NCI-H524 (cell line): Measurements from ENCODE around the gene PRPF19.

Source experiments
- DNase-seq, 2 experiments: peaks; one replicate each; lab custom pipeline; 2025; lab: John Stamatoyannopoulos, UW

The PRPF19 gene

GRCh38 chr11:60858731-60859464 lies 47.5 kb downstream of the PRPF19 start:
- no peak for DNase-seq

GRCh38 chr11:60858236-60858635 lies 48.1 kb downstream of the PRPF19 start:
- DNase-seq, result no peak

GRCh38 chr11:60857378-60858232 lies 48.8 kb downstream of the PRPF19 start:
- no peak for DNase-seq

GRCh38 chr11:60855726-60856633 lies 50.4 kb downstream of the PRPF19 start, which contains the start of gene PTGDR2:
PTGDR2 (minus strand) TSS chr11:60855950; CDS start chr11:60853722, 2,228 bp downstream.
- DNase-seq, result peak in 1 of 2 experiments; percentile 41

- DNase-seq, result peak in 1 of 2 experiments; percentile 19
These were observed 51.3 kb downstream of the PRPF19 start for GRCh38 chr11:60854847-60855725.

- DNase-seq, result no peak
These were observed 52.1 kb downstream of the PRPF19 start for GRCh38 chr11:60854140-60854846.

- DNase-seq, result no peak
These were observed 53.1 kb downstream of the PRPF19 start for GRCh38 chr11:60852982-60853950.

GRCh38 chr11:60852117-60852981 lies 54.0 kb downstream of the PRPF19 start:
- DNase-seq, result no peak

GRCh38 chr11:60851327-60852104 lies 54.9 kb downstream of the PRPF19 start:
- DNase-seq, result no peak

- no peak for DNase-seq
These were observed 56.5 kb downstream of the PRPF19 start for GRCh38 chr11:60849641-60850520.

- no peak for DNase-seq
These were observed 57.7 kb downstream of the PRPF19 start for GRCh38 chr11:60848714-60849151.

GRCh38 chr11:60847896-60848295 lies 58.5 kb downstream of the PRPF19 start:
- DNase-seq, result no peak

GRCh38 chr11:60847281-60847680 lies 59.1 kb downstream of the PRPF19 start:
- DNase-seq, result no peak

GRCh38 chr11:60845338-60845737 lies 61.0 kb downstream of the PRPF19 start:
- DNase-seq, result no peak

GRCh38 chr11:60844870-60845221 lies 61.5 kb downstream of the PRPF19 start:
- no peak for DNase-seq
